Mesenteric fat pad (tissue), 1 donor: ENCODE measurements around the gene ARPC5. TPM values are rescaled to one million over a fixed set of nuclear protein-coding genes. Genes with fewer than 3 reads are reported as not detected.

Experiments used
- DNase-seq: peaks from one replicate; pipeline ENCODE4 v3.0.0-alpha.2; 2020; ENCODE audit warnings: low spot score
- total RNA-seq: library from RNA; stranded (reverse); fragmentation: NEBNext Ultra II Directional; extraction: Animal tissue kit (Norgen Biotek cat#: 25700); gene quantifications from one replicate; pipeline ENCODE4 v1.2.1, GENCODE V29; 2021
- donor health status: DM: yes; HTN: yes; CAD: no.

Gene ARPC5
- total RNA-seq, 1 donor from 2014 or later = 109 TPM

- DNase-seq = no peak
Measured at GRCh38 chr1:183589384-183589783, 46.2 kb downstream of the ARPC5 start.

- DNase-seq = peak; percentile 51
Measured at GRCh38 chr1:183588827-183589226, 46.8 kb downstream of the ARPC5 start.

GRCh38 chr1:183586926-183587325, 48.7 kb downstream of the ARPC5 start:
- peak; percentile 43 for DNase-seq

GRCh38 chr1:183586455-183586854, 49.1 kb downstream of the ARPC5 start:
- no peak for DNase-seq

- DNase-seq = peak; percentile 47
Measured at GRCh38 chr1:183585038-183585437, 50.5 kb downstream of the ARPC5 start.

GRCh38 chr1:183584147-183584546, 51.4 kb downstream of the ARPC5 start:
- DNase-seq = no peak

DNA sequence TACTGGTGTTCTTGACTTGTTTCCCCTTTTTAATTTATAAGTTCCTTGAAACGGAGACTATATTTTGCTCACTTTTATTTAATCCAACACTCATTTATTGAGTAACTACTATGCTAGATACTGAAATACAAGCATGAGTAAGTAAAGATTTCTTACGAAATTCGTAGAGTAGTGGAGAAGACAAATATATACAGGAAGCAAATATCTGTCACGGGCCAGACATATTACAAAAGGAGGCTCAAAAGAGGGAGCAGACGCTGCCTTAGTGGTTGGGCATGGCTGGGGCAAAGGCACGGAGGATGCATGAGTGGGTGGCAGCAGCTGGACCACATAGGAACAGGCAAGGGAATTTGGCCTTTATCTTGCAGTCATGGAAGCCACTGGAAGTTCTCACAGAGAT, 52.1 kb downstream of the ARPC5 start:
- DNase-seq = peak; percentile 33

- DNase-seq = peak; percentile 84
Measured at GRCh38 chr1:183582021-183582713, 53.4 kb downstream of the ARPC5 start.

DNA sequence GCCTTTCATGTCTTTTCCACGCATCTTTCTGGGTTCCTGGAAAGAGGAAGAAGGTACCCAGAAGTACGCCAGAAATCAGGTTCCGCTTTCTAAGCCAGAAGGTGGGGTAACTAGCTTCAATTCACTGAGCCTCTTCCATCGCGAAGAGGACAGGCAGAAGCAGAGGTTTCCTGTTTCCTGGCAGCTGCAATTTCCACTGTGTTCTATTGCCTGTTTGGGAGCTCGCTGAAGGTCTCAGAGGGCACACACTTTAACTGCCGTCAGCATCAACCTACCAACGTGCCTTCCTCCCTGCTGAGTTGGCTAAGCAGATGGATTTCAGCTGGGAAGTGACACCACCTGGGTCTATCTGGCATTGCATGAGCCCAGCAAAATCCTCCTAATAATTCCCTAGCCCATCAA, 55.3 kb downstream of the ARPC5 start:
- no peak for DNase-seq

DNA sequence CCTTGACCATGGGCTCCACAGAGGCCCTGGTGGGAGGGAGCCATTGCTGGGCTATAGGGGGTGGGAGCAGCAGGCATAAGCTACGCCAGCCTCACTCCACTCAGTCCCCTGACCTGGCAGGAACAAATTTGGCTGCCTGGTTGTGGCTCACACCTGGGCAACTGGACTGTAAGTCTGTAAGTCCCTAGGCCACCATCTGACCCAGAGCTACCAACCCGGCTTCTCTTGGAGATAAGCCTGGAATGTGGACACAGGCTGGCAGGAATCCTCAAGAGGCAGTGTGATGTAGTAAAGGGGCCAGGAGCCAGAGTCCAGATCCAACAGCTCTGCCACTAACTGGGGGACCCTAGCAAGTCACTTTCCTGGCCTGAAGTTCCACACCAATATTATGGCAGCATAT, 56.7 kb downstream of the ARPC5 start:
- DNase-seq = no peak

GRCh38 chr1:183577897-183578465, 57.6 kb downstream of the ARPC5 start:
- peak; percentile 81 for DNase-seq

DNA sequence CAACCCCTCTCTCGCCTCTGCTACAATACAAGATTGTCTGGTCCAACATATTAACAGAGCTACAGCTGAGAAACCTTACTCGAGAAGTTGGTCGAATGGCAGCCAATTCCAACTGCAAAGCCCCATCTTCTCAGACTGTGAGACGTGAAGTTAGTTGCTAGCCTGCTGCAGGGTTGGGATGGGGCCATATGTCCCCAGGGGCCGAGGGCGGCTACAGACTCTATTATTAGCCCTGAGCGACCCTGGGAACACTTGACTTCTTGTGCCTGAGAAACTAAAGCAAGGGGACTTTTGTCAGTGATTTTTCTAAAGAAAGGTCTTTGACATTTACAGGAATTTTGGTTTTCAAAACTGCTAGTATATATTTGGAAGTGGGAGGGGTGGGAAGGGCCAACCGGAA, 59.0 kb downstream of the ARPC5 start:
- peak; percentile 47 for DNase-seq

- DNase-seq = no peak
Measured at GRCh38 chr1:183575606-183576005, 60.0 kb downstream of the ARPC5 start.

- no peak for DNase-seq
Measured at GRCh38 chr1:183572721-183573120, 62.9 kb downstream of the ARPC5 start.

- no peak for DNase-seq
Measured at GRCh38 chr1:183571678-183572268, 63.8 kb downstream of the ARPC5 start.

Other genes starting within 250 kb of the ARPC5 start
- gene NMNAT2, start 217.4 kb downstream of the ARPC5 start, total RNA-seq = 20.5 TPM
- 40.4 TPM for gene SMG7, start 163.3 kb downstream of the ARPC5 start, total RNA-seq
- 40.8 TPM for gene NCF2, start 45.3 kb downstream of the ARPC5 start, total RNA-seq
- not detected for gene APOBEC4, start 17.5 kb upstream of the ARPC5 start, total RNA-seq
- gene RGL1, start 169.3 kb upstream of the ARPC5 start, total RNA-seq = 80.8 TPM